GM18873 (cell line): ENCODE data around the gene GRK3.

Experiments
- ATAC-seq: cut with Tn5 transposase; IDR thresholded peaks from one replicate; pipeline ENCODE4 v1.9.1; 2021; ENCODE audit warnings: mild to moderate bottlenecking, moderate library complexity, moderate number of reproducible peaks; ENCODE audit not compliant: unreplicated experiment, low FRiP score

Gene GRK3

GRCh38 chr22:25718135-25718840 lies 153.8 kb downstream of the GRK3 start:
- no peak for ATAC-seq

- ATAC-seq, result no peak
These were observed 157.7 kb downstream of the GRK3 start for GRCh38 chr22:25722223-25722622.

- no peak for ATAC-seq
These were observed 158.2 kb downstream of the GRK3 start for GRCh38 chr22:25722626-25723025.

- ATAC-seq, result no peak
These were observed 161.8 kb downstream of the GRK3 start for GRCh38 chr22:25726241-25726640.

- no peak for ATAC-seq
These were observed 163.6 kb downstream of the GRK3 start for GRCh38 chr22:25728071-25728470.

- no peak for ATAC-seq
These were observed 164.8 kb downstream of the GRK3 start for GRCh38 chr22:25729016-25729995.

GRCh38 chr22:25735650-25736049 lies 171.2 kb downstream of the GRK3 start:
- ATAC-seq, result no peak

- ATAC-seq, result no peak
These were observed 172.0 kb downstream of the GRK3 start for GRCh38 chr22:25736378-25737011.

GRCh38 chr22:25739659-25740344 lies 175.3 kb downstream of the GRK3 start:
- ATAC-seq, result no peak

- ATAC-seq, result no peak
These were observed 177.5 kb downstream of the GRK3 start, which contains the start of gene MYO18B for GRCh38 chr22:25741692-25742626. Gene MYO18B (plus strand): TSS chr22:25742188. CDS start chr22:25761093, 18,905 bp downstream.

- ATAC-seq, result no peak
These were observed 178.6 kb downstream of the GRK3 start for GRCh38 chr22:25742918-25743708.

GRCh38 chr22:25744694-25745093 lies 180.2 kb downstream of the GRK3 start:
- ATAC-seq, result no peak

GRCh38 chr22:25745341-25746011 lies 181.0 kb downstream of the GRK3 start:
- ATAC-seq, result no peak

GRCh38 chr22:25746012-25746373 lies 181.5 kb downstream of the GRK3 start:
- no peak for ATAC-seq

- ATAC-seq, result no peak
These were observed 182.9 kb downstream of the GRK3 start for GRCh38 chr22:25747245-25747944.

- ATAC-seq, result no peak
These were observed 183.7 kb downstream of the GRK3 start for GRCh38 chr22:25748140-25748539.

GRCh38 chr22:25748704-25749103 lies 184.2 kb downstream of the GRK3 start:
- ATAC-seq, result no peak
